NCI-H82 treated with DMSO at 0.1 percent for 48 hours (cell line): ENCODE results near the gene PIWIL4.
A peak's percentile ranks its signal among the peaks of the same experiment; 100 is the strongest.
"Not testable (repeated sequence)": the region's sequence is repeated elsewhere in the genome, so short reads cannot be mapped to it uniquely, and the experiment has no call there.

Experiments used
- DNase-seq: peaks from one replicate; lab custom pipeline; 2025; ENCODE audit not compliant: unreplicated experiment; lab: John Stamatoyannopoulos, UW

PIWIL4 gene

GRCh38 chr11:94583866-94584500, 16.8 kb downstream of the PIWIL4 start:
- no peak for DNase-seq

- DNase-seq: no peak
Observed at GRCh38 chr11:94584978-94585377, 17.8 kb downstream of the PIWIL4 start.

GRCh38 chr11:94585399-94585798, 18.2 kb downstream of the PIWIL4 start:
- no peak for DNase-seq

DNA sequence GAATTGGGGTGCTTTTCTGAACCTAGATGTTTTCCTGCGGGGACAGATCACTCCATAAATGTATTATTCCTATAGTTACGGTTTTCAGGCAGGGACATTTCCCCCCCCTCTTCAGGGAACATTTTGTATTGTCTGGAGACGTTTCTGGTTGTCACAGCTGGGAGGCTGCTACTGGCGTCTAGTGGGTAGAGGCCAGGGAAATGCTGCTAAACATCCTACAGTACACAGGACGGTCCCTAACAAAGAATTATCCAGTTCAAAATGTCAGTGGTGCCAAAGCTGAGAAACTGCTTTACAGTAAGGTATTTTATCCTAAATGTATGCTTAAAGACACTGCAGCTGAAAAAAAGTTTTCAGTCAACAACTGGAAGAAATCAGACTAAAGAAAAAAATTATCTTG, 19.4 kb downstream of the PIWIL4 start:
- DNase-seq: no peak

DNA sequence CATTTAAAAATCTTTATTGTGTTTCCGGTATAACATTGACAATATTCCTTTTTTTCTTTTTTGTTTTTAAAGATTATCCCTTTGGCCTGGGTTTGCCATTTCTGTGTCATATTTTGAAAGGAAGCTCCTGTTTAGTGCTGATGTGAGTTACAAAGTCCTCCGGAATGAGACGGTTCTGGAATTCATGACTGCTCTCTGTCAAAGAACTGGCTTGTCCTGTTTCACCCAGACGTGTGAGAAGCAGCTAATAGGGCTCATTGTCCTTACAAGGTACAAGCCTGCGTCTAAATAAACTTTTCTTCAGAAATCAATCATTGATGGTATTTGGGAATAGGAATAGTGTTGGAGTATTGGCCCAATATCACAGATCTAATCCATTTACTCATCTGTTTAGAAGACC, 19.8 kb downstream of the PIWIL4 start:
- no peak for DNase-seq

- peak; percentile 26 for DNase-seq
Observed at GRCh38 chr11:94588366-94588942, 21.3 kb downstream of the PIWIL4 start.

GRCh38 chr11:94590352-94591041, 23.3 kb downstream of the PIWIL4 start:
- no peak for DNase-seq

DNA sequence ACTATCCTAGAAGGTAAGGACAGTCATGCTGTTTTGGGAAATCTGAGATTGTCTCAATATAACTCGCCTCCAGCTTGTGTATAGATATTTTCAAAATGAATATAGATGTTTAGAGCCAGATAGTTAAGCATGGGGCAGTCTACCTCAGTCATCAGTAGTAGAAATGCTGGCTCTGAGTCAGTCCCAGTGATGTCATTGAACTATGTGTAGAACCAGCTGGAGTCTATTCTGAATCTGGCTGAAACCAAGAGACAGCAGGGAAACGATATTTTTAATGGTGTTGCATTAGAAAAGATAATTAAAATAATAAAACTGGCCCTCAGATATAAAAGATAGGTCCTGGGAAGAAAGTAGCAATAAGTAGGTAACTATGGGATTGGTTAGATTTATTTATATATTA, 25.9 kb downstream of the PIWIL4 start:
- DNase-seq: no peak

DNA sequence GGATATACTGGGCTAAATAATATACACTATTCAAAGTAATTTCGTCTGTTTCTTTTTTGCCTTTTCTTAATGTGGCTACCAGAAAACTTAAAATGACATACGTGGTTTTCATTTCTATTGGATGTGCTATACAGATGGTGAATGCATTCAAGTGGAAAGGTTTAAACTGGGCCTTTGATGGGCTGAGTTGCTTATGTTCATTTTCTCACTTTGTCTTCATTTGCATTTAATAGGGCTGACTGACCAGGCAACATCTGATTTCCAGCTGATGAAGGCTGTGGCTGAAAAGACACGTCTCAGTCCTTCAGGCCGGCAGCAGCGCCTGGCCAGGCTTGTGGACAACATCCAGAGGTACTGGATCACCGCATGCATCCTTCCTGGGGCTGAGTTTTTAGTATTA, 27.9 kb downstream of the PIWIL4 start:
- no peak for DNase-seq

GRCh38 chr11:94597896-94598295, 30.7 kb downstream of the PIWIL4 start:
- DNase-seq: no peak

GRCh38 chr11:94599510-94599909, 32.3 kb downstream of the PIWIL4 start:
- no peak for DNase-seq

- DNase-seq: no peak
Observed at GRCh38 chr11:94602430-94603372, 35.5 kb downstream of the PIWIL4 start.

GRCh38 chr11:94603587-94603986, 36.4 kb downstream of the PIWIL4 start:
- DNase-seq: no peak

GRCh38 chr11:94604482-94604881, 37.3 kb downstream of the PIWIL4 start:
- no peak for DNase-seq

DNA sequence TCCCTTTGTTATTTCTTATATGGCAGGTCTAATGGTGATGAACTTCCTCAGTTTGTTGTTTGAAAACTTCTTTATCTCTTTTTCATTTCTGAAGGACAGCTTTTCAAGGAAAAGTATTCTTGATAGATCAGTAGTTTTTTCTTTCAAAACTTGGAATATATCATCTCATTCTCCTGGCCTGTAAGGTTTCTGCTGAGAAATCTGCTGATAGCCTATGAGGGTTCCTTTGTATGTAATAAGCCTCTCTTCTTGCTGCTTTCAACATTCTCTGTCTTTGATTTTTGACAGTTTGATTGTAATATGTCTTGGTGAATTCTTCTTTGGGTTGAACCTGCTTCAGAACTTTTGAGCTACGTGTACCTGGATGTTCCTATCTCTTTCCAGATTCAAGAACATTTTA, 46.0 kb downstream of the PIWIL4 start:
- DNase-seq: no peak

DNA sequence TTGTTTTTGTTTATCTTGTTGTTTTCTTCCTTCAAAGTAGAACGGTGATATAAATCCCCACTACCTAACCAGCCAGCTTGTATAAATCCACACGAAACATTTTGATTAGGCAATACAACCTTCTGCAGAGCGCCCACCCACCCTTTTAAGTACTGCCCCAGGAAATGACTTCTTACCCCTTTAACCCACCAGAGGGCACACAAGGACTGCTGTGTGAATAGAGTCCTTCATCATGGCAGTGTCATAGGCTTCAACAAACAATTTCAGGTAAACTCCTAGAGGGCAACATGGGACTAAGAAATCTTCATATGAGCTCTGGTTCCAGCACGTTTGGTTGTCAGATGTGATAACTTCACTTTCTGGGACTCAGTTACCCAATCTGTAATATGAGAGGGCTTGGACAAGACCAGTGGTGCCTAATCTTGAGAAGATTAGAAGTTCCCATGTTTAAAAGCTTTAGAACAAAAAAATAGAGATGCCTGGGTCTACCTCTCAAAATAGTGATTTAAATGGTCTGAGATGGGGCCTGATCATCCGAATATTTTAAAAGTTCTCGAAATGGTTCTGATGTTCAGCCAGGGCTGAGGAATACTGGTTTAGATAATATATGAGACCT, 56.1 kb downstream of the PIWIL4 start:
- peak; percentile 83 for DNase-seq

DNA sequence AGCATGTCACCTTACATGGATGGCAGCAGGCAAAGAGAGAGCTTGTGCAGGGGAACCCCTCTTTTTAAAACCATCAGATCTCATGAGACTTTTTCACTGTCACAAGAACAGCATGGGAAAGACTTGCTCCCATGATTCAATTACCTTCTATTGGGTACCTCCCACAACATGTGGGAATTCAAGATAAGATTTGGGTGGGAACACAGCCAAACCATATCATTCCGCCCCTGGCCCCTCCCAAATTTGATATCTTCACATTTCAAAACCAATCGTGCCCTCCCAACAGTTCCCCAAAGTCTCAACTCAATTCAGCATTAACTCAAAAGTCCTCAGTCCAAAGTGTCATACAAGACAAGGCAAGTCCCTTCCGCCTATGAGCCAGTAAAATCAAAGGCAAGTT, 58.3 kb downstream of the PIWIL4 start:
- DNase-seq: not testable (repeated sequence)

GRCh38 chr11:94627003-94627560, 59.9 kb downstream of the PIWIL4 start:
- not testable (repeated sequence) for DNase-seq

DNA sequence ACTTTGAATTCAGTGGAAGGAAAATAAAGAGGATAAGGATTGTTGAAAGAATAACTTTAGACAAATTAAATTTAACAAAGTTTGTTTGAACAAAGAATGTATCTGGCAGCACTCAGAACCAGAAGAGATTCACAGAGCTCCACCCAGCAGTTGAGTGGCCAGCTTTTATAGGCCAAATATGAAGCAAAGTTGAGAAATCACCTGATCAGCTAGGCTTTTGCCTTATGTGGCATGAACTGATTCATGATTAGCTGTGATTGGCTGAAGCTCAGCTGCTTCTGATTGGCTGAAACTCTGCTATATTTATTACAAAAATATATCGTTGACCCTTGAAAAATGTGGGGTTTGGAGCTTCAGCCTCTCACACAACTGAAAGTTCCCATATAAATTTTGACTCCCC, 62.6 kb downstream of the PIWIL4 start:
- no peak for DNase-seq

DNA sequence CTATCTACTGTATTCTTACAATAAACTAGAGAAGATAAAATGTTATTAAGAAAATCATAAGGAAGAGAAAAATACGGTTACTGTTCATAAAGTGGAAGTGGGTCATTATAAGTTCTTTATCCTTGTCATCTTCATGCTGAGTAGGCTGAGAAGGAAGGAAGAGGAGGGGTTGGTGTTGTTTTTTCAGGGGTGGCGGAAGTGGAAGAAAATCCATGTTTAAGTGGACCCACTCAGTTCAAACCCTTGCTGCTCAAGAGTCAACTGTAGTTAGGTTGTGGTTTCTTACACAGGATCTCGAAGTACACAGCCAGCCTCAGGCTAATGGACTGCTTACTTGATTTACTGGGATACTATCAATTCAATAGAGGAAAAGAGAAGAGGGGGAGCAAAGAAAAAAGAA, 63.1 kb downstream of the PIWIL4 start:
- no peak for DNase-seq

DNA sequence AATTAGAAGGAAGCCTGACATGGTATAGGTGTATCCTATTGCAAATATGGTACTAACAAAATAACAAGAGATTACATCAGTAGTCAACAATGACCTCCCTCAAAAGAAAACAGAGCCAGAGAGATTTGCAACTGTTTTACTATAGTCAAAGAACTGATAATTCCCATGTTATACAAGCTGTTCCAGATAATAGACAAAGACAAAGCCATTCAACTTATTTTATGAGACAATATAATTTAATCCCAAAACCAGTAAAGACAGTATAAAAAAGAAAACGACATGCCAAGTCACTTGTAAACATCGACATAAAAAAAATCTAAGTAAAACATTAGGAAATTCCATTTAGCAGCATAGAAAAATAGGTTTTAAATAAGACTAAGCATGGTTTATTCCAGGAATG, 65.2 kb downstream of the PIWIL4 start:
- no peak for DNase-seq
